Measurements from ENCODE around the gene RNASEL. TPM values are rescaled to one million over a fixed set of nuclear protein-coding genes. Genes with fewer than 3 reads are reported as not detected.

RNASEL gene
- total and polyA plus RNA-seq, 2 experiments from 2014 or later, result 0.37 to 0.94 TPM

DNA sequence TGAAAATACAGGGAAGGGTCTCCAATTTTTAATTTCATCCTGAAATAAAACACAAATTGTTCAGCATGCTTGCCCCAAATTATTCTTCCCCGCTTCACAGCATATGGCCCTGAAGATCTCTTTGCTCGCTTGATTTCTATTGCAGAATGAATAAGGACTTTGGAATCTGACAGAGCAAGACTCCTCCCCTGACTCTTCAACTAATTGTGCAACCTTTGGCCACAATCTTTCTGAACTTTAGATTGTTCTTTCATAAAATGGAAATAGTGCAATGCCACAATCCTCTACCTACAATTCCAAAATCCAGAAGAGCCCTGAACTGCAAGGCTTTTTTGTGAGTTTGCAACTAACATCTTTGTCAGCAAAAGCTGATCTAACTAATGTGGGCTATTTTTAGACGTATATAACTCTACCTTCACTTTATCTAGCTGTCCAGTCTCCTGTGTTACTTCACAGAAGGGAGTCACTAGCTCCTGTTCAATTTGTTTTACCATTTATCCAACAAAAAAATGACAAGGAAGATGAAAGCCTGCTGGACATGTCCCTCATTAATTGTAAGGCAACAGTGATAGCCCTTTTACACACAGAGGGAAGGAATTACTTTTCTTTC, 13.4 kb downstream of the RNASEL start (continued):
- TF ChIP-seq, protein P1, sequence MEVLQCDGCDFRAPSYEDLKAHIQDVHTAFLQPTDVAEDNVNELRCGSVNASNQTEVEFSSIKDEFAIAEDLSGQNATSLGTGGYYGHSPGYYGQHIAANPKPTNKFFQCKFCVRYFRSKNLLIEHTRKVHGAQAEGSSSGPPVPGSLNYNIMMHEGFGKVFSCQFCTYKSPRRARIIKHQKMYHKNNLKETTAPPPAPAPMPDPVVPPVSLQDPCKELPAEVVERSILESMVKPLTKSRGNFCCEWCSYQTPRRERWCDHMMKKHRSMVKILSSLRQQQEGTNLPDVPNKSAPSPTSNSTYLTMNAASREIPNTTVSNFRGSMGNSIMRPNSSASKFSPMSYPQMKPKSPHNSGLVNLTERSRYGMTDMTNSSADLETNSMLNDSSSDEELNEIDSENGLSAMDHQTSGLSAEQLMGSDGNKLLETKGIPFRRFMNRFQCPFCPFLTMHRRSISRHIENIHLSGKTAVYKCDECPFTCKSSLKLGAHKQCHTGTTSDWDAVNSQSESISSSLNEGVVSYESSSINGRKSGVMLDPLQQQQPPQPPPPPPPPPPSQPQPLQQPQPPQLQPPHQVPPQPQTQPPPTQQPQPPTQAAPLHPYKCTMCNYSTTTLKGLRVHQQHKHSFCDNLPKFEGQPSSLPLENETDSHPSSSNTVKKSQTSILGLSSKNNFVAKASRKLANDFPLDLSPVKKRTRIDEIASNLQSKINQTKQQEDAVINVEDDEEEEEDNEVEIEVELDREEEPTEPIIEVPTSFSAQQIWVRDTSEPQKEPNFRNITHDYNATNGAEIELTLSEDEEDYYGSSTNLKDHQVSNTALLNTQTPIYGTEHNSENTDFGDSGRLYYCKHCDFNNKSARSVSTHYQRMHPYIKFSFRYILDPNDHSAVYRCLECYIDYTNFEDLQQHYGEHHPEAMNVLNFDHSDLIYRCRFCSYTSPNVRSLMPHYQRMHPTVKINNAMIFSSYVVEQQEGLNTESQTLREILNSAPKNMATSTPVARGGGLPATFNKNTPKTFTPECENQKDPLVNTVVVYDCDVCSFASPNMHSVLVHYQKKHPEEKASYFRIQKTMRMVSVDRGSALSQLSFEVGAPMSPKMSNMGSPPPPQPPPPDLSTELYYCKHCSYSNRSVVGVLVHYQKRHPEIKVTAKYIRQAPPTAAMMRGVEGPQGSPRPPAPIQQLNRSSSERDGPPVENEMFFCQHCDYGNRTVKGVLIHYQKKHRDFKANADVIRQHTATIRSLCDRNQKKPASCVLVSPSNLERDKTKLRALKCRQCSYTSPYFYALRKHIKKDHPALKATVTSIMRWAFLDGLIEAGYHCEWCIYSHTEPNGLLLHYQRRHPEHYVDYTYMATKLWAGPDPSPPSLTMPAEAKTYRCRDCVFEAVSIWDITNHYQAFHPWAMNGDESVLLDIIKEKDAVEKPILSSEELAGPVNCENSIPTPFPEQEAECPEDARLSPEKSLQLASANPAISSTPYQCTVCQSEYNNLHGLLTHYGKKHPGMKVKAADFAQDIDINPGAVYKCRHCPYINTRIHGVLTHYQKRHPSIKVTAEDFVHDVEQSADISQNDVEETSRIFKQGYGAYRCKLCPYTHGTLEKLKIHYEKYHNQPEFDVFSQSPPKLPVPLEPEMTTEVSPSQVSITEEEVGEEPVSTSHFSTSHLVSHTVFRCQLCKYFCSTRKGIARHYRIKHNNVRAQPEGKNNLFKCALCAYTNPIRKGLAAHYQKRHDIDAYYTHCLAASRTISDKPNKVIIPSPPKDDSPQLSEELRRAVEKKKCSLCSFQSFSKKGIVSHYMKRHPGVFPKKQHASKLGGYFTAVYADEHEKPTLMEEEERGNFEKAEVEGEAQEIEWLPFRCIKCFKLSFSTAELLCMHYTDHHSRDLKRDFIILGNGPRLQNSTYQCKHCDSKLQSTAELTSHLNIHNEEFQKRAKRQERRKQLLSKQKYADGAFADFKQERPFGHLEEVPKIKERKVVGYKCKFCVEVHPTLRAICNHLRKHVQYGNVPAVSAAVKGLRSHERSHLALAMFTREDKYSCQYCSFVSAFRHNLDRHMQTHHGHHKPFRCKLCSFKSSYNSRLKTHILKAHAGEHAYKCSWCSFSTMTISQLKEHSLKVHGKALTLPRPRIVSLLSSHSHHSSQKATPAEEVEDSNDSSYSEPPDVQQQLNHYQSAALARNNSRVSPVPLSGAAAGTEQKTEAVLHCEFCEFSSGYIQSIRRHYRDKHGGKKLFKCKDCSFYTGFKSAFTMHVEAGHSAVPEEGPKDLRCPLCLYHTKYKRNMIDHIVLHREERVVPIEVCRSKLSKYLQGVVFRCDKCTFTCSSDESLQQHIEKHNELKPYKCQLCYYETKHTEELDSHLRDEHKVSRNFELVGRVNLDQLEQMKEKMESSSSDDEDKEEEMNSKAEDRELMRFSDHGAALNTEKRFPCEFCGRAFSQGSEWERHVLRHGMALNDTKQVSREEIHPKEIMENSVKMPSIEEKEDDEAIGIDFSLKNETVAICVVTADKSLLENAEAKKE (CRISPR knock-in tag; IDR thresholded peaks at IDR 0.05), result no peak
- TF ChIP-seq, protein P2, sequence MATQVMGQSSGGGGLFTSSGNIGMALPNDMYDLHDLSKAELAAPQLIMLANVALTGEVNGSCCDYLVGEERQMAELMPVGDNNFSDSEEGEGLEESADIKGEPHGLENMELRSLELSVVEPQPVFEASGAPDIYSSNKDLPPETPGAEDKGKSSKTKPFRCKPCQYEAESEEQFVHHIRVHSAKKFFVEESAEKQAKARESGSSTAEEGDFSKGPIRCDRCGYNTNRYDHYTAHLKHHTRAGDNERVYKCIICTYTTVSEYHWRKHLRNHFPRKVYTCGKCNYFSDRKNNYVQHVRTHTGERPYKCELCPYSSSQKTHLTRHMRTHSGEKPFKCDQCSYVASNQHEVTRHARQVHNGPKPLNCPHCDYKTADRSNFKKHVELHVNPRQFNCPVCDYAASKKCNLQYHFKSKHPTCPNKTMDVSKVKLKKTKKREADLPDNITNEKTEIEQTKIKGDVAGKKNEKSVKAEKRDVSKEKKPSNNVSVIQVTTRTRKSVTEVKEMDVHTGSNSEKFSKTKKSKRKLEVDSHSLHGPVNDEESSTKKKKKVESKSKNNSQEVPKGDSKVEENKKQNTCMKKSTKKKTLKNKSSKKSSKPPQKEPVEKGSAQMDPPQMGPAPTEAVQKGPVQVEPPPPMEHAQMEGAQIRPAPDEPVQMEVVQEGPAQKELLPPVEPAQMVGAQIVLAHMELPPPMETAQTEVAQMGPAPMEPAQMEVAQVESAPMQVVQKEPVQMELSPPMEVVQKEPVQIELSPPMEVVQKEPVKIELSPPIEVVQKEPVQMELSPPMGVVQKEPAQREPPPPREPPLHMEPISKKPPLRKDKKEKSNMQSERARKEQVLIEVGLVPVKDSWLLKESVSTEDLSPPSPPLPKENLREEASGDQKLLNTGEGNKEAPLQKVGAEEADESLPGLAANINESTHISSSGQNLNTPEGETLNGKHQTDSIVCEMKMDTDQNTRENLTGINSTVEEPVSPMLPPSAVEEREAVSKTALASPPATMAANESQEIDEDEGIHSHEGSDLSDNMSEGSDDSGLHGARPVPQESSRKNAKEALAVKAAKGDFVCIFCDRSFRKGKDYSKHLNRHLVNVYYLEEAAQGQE (IDR thresholded peaks at IDR 0.05; ENCODE audit: unreplicated experiment), result no peak
- TF ChIP-seq JUNB (IDR thresholded peaks at IDR 0.05; ENCODE audit: unreplicated experiment) (no peak), EZH2phosphoT487 (IDR thresholded peaks at IDR 0.05; ENCODE audit: unreplicated experiment) (no peak), ZNF114 (CRISPR knock-in tag; IDR thresholded peaks at IDR 0.05) (no peak), NANOG (IDR thresholded peaks at IDR 0.05; ENCODE audit: borderline replicate concordance) (no peak)

All from GM23338 (cell line).